A673 (cell line): ENCODE results near the gene PTX4. TPM values are rescaled to one million over a fixed set of nuclear protein-coding genes. Genes with fewer than 3 reads are reported as not detected.

Source experiments
- Bru-seq: library from RNA; stranded (reverse); fragments of 400-500 nt; gene quantifications from one replicate; lab custom pipeline; 2021; lab: Mats Ljungman, UMichigan
- BruChase-seq, 2 experiments: library from RNA; stranded (reverse); fragments of 400-500 nt; gene quantifications; one replicate each; lab custom pipeline; 2021; lab: Mats Ljungman, UMichigan
- BruUV-seq: library from RNA; stranded (reverse); fragments of 400-500 nt; replicated peaks from 2 replicates; lab custom pipeline; 2021; lab: Mats Ljungman, UMichigan
- CTCF ChIA-PET: fragments of 300-600 bp; sonication (Branson Sonifier 250); formaldehyde crosslinking; loops from one replicate; lab custom pipeline; 2022; ENCODE audit warnings: antibody characterized with exemption; lab: Charles Lee
- POLR2A ChIA-PET: fragments of 300-600 bp; sonication (Branson Sonifier 250); formaldehyde crosslinking; loops from one replicate; lab custom pipeline; 2022; ENCODE audit warnings: antibody characterized with exemption; ENCODE audit not compliant: low non-redundant PET; lab: Charles Lee
- DNase-seq: peaks from one replicate; pipeline ENCODE4 v3.0.0-alpha.2; 2015; ENCODE audit warnings: low spot score
- H3K27ac ChIP-seq: fragments of 200-600 bp; sonication (generic); 2 replicates; pipeline ENCODE4 v1.5.1; 2016; ENCODE audit warnings: mixed run types, low read depth, mild to moderate bottlenecking, mixed read lengths, antibody characterized with exemption, low read length; ENCODE audit not compliant: poor library complexity, severe bottlenecking
- H3K27me3 ChIP-seq: fragments of 200-600 bp; sonication (generic); replicated peaks from 2 replicates; pipeline ENCODE4 v1.6.1; 2017; ENCODE audit warnings: mixed run types, low read depth, mild to moderate bottlenecking, mixed read lengths, antibody characterized with exemption, low read length; ENCODE audit not compliant: insufficient read depth, poor library complexity
- H3K36me3 ChIP-seq: fragments of 200-600 bp; sonication (generic); 2 replicates; pipeline ENCODE4 v1.6.1; 2016; ENCODE audit warnings: mixed run types, mild to moderate bottlenecking, mixed read lengths, antibody characterized with exemption, low read length; ENCODE audit not compliant: insufficient read depth, poor library complexity, severe bottlenecking
- H3K4me1 ChIP-seq: fragments of 200-600 bp; sonication (generic); 2 replicates; pipeline ENCODE4 v1.6.1; 2017; ENCODE audit warnings: mixed run types, mild to moderate bottlenecking, mixed read lengths, antibody characterized with exemption, low read length; ENCODE audit not compliant: insufficient read depth, poor library complexity, severe bottlenecking
- H3K4me3 ChIP-seq: fragments of 200-600 bp; sonication (generic); 2 replicates; pipeline ENCODE4 v1.5.1; 2016; ENCODE audit warnings: low read depth, mixed run types, mild to moderate bottlenecking, mixed read lengths, low read length; ENCODE audit not compliant: poor library complexity, severe bottlenecking
- H3K9me3 ChIP-seq: fragments of 200-600 bp; sonication (generic); 2 replicates; pipeline ENCODE4 v1.6.1; 2016; ENCODE audit warnings: mixed run types, low read depth, mild to moderate bottlenecking, mixed read lengths, antibody characterized with exemption, low read length; ENCODE audit not compliant: poor library complexity, severe bottlenecking
- CTCF ChIP-seq: fragments of 300-800, 200-600 bp; sonication (generic); conservative IDR thresholded peaks from 2 replicates; pipeline ENCODE4 v1.5.1; 2017; ENCODE audit warnings: low read depth, mild to moderate bottlenecking, antibody characterized with exemption, low read length, moderate library complexity, mixed read lengths
- EZH2 ChIP-seq: fragments of 200-600 bp; sonication (generic); IDR thresholded peaks from 2 replicates; pipeline ENCODE4 v1.6.1; 2017; ENCODE audit warnings: borderline replicate concordance, low read depth, mild to moderate bottlenecking, mixed read lengths, antibody characterized with exemption, low read length; ENCODE audit not compliant: poor library complexity, severe bottlenecking
- intact Hi-C: fragments of 100-400 bp; cut with micrococcal nuclease; formaldehyde crosslinking; loops from one replicate; pipeline ENCODE4 v1.10.0; 2022; ENCODE audit not compliant: unreplicated experiment
- long read RNA-seq: library from polyadenylated mRNA; stranded (forward); transcript quantifications from one replicate; pipeline ENCODE4 v2.0.0, GENCODE V29; 2022
- total RNA-seq: library from RNA; stranded (reverse); gene quantifications from 2 replicates; pipeline ENCODE4 v1.2.3, GENCODE V29; 2021

PTX4 gene
- total RNA-seq (not detected in 2 replicates), Bru-seq, nascent RNA (not detected), BruChase-seq, experiment 1, labeled RNA remaining after a 2-hour chase (not detected), BruChase-seq, experiment 2, labeled RNA remaining after a 6-hour chase (percentile 20 among the genes with signal in this experiment)
- long read RNA-seq, result 0 reads

GRCh38 chr16:1488619-1489018 is at the start of gene PTX4:
TSS of gene PTX4 (minus strand) at chr16:1488944. CDS start at chr16:1488909, 35 bp downstream.
- TF ChIP-seq EZH2 (no peak), CTCF (no peak)
- H3K36me3 ChIP-seq, result no peaks in the 10 kb centered on the region
- peaks cover 3% of the 10 kb centered on the region for H3K4me1 ChIP-seq
- ChIA-PET CTCF (no interaction called here), POLR2A (no interaction called here)
- no peaks in the 10 kb centered on the region for H3K27me3 ChIP-seq
- intact Hi-C loops, result no loop called here
- H3K4me3 ChIP-seq, result no peak within 1 kb of the TSS
- DNase-seq, result no peak
- H3K9me3 ChIP-seq, result no peaks in the 10 kb centered on the region
- no peak within 1 kb of the TSS for H3K27ac ChIP-seq
- no TSS peak for BruUV-seq

GRCh38 chr16:1537763-1538289 is 49.1 kb upstream of the PTX4 start:
- no peak overlapping the region for H3K4me3 ChIP-seq
- no peaks in the 10 kb centered on the region for H3K36me3 ChIP-seq
- POLR2A ChIA-PET, result no interaction called here
- no peak overlapping the region for H3K27ac ChIP-seq
- no TSS peak for BruUV-seq
- no peaks in the 10 kb centered on the region for H3K27me3 ChIP-seq
- H3K4me1 ChIP-seq, result no peaks in the 10 kb centered on the region
- CTCF ChIA-PET, result no interaction called here
- no peaks in the 10 kb centered on the region for H3K9me3 ChIP-seq
- TF ChIP-seq EZH2, result no peak
- TF ChIP-seq CTCF, result no peak
- no peak for DNase-seq
- intact Hi-C loops, result no loop called here

GRCh38 chr16:1537138-1537577 is 48.4 kb upstream of the PTX4 start:
- Histone ChIP-seq H3K9me3 (no peaks in the 10 kb centered on the region), H3K36me3 (no peaks in the 10 kb centered on the region), H3K4me3 (no peak overlapping the region), H3K27me3 (no peaks in the 10 kb centered on the region), H3K4me1 (no peaks in the 10 kb centered on the region), H3K27ac (no peak overlapping the region)
- TF ChIP-seq CTCF (no peak), EZH2 (no peak)
- intact Hi-C loops, result no loop called here
- CTCF ChIA-PET, result no interaction called here
- no TSS peak for BruUV-seq
- POLR2A ChIA-PET, result no interaction called here
- DNase-seq, result no peak
